Activated CD4-positive, alpha-beta memory T cell treated with anti-CD3 and anti-CD28 coated beads for 36 hours (primary cell): ENCODE data around the gene TFAP2C. TPM values are rescaled to one million over a fixed set of nuclear protein-coding genes. Genes with fewer than 3 reads are reported as not detected.

Source experiments
- CTCF ChIA-PET: fragments of 350-600 bp; sonication (Branson Sonifier 250); formaldehyde crosslinking; loops from one replicate; lab custom pipeline; 2021; ENCODE audit warnings: antibody characterized with exemption, inconsistent platforms; lab: Charles Lee
- POLR2A ChIA-PET: fragments of 350-600 bp; sonication (Branson Sonifier 250); formaldehyde crosslinking; loops from one replicate; lab custom pipeline; 2021; ENCODE audit warnings: antibody characterized with exemption; lab: Charles Lee
- DNase-seq: peaks from one replicate; pipeline ENCODE4 v3.0.0-alpha.2; 2020
- H3K27ac Mint-ChIP-seq: one replicate; pipeline ENCODE4 v1.8.0; 2021; ENCODE audit warnings: mixed read lengths
- H3K27me3 Mint-ChIP-seq: one replicate; pipeline ENCODE4 v1.8.0; 2021; ENCODE audit warnings: mixed read lengths
- H3K36me3 Mint-ChIP-seq: one replicate; pipeline ENCODE4 v1.8.0; 2021; ENCODE audit warnings: mixed read lengths
- H3K4me1 Mint-ChIP-seq: one replicate; pipeline ENCODE4 v1.8.0; 2021; ENCODE audit warnings: low read depth, mixed read lengths
- H3K4me3 Mint-ChIP-seq: one replicate; pipeline ENCODE4 v1.8.0; 2021; ENCODE audit warnings: mild to moderate bottlenecking, mixed read lengths
- H3K9me3 Mint-ChIP-seq: one replicate; pipeline ENCODE4 v1.8.0; 2021; ENCODE audit warnings: mixed read lengths
- intact Hi-C: fragments of 100-400 bp; cut with micrococcal nuclease; formaldehyde crosslinking; loops from one replicate; pipeline ENCODE4 v1.15.1; 2023
- total RNA-seq, 2 experiments: library from RNA; stranded (reverse); gene quantifications; one replicate each; pipeline ENCODE4 v1.2.3, GENCODE V29; 2021

Gene TFAP2C
- total RNA-seq, 2 experiments from 2014 or later: not detected

- H3K27ac Mint-ChIP-seq: no peak overlapping the region
- no peaks in the 10 kb centered on the region for H3K36me3 Mint-ChIP-seq
- H3K9me3 Mint-ChIP-seq: no peaks in the 10 kb centered on the region
- no peak overlapping the region for H3K4me3 Mint-ChIP-seq
- H3K27me3 Mint-ChIP-seq: peaks cover 1% of the 10 kb centered on the region
- DNase-seq: no peak
- intact Hi-C loops: no loop called here
- H3K4me1 Mint-ChIP-seq: no peaks in the 10 kb centered on the region
- POLR2A ChIA-PET: no interaction called here
- CTCF ChIA-PET: interaction anchor here (1.4 kb wide), 1 partner anchor 51 kb away, joined by 3 read pairs; no protein-coding TSS in a partner anchor
These were observed 27.9 kb upstream of the TFAP2C start for GRCh38 chr20:56601166-56601565.

- Mint-ChIP-seq H3K9me3 (no peaks in the 10 kb centered on the region), H3K27me3 (peaks cover 1% of the 10 kb centered on the region), H3K27ac (no peak overlapping the region), H3K4me3 (no peak overlapping the region), H3K4me1 (no peaks in the 10 kb centered on the region), H3K36me3 (no peaks in the 10 kb centered on the region)
- POLR2A ChIA-PET: no interaction called here
- CTCF ChIA-PET: no interaction called here
- intact Hi-C loops: no loop called here
- DNase-seq: no peak
These were observed 24.4 kb upstream of the TFAP2C start for GRCh38 chr20:56604673-56605072.

- ChIA-PET CTCF (no interaction called here), POLR2A (no interaction called here)
- Mint-ChIP-seq H3K9me3 (no peaks in the 10 kb centered on the region), H3K4me1 (no peaks in the 10 kb centered on the region), H3K36me3 (no peaks in the 10 kb centered on the region), H3K27me3 (peaks cover 1% of the 10 kb centered on the region), H3K4me3 (no peak overlapping the region), H3K27ac (no peak overlapping the region)
- intact Hi-C loops: no loop called here
- DNase-seq: no peak
These were observed 23.7 kb upstream of the TFAP2C start for GRCh38 chr20:56605261-56605996.

GRCh38 chr20:56606174-56606945, 22.7 kb upstream of the TFAP2C start:
- Mint-ChIP-seq H3K27me3 (peaks cover 1% of the 10 kb centered on the region), H3K4me1 (no peaks in the 10 kb centered on the region), H3K4me3 (no peak overlapping the region), H3K36me3 (no peaks in the 10 kb centered on the region), H3K9me3 (no peaks in the 10 kb centered on the region), H3K27ac (no peak overlapping the region)
- ChIA-PET CTCF (no interaction called here), POLR2A (no interaction called here)
- intact Hi-C loops: no loop called here
- DNase-seq: no peak

- Mint-ChIP-seq H3K4me1 (no peaks in the 10 kb centered on the region), H3K36me3 (no peaks in the 10 kb centered on the region), H3K9me3 (no peaks in the 10 kb centered on the region), H3K4me3 (no peak overlapping the region), H3K27me3 (peaks cover 1% of the 10 kb centered on the region), H3K27ac (no peak overlapping the region)
- no peak for DNase-seq
- intact Hi-C loops: no loop called here
- POLR2A ChIA-PET: no interaction called here
- CTCF ChIA-PET: no interaction called here
These were observed 21.9 kb upstream of the TFAP2C start for GRCh38 chr20:56607061-56607704.

GRCh38 chr20:56608376-56608775, 20.7 kb upstream of the TFAP2C start:
- Mint-ChIP-seq H3K27me3 (no peaks in the 10 kb centered on the region), H3K9me3 (no peaks in the 10 kb centered on the region), H3K36me3 (no peaks in the 10 kb centered on the region), H3K4me1 (no peaks in the 10 kb centered on the region), H3K4me3 (no peak overlapping the region), H3K27ac (no peak overlapping the region)
- intact Hi-C loops: no loop called here
- CTCF ChIA-PET: no interaction called here
- no peak for DNase-seq
- POLR2A ChIA-PET: no interaction called here

GRCh38 chr20:56609321-56609720, 19.8 kb upstream of the TFAP2C start:
- no peak for DNase-seq
- no peaks in the 10 kb centered on the region for H3K4me1 Mint-ChIP-seq
- no peaks in the 10 kb centered on the region for H3K9me3 Mint-ChIP-seq
- no peaks in the 10 kb centered on the region for H3K36me3 Mint-ChIP-seq
- ChIA-PET POLR2A (no interaction called here), CTCF (no interaction called here)
- H3K27ac Mint-ChIP-seq: no peak overlapping the region
- H3K4me3 Mint-ChIP-seq: no peak overlapping the region
- intact Hi-C loops: no loop called here
- no peaks in the 10 kb centered on the region for H3K27me3 Mint-ChIP-seq

- Mint-ChIP-seq H3K9me3 (no peaks in the 10 kb centered on the region), H3K27me3 (no peaks in the 10 kb centered on the region), H3K36me3 (no peaks in the 10 kb centered on the region), H3K4me1 (no peaks in the 10 kb centered on the region), H3K27ac (no peak overlapping the region), H3K4me3 (no peak overlapping the region)
- intact Hi-C loops: no loop called here
- CTCF ChIA-PET: no interaction called here
- POLR2A ChIA-PET: no interaction called here
- no peak for DNase-seq
These were observed 19.0 kb upstream of the TFAP2C start for GRCh38 chr20:56610098-56610497.

GRCh38 chr20:56614196-56614595, 14.9 kb upstream of the TFAP2C start:
- H3K4me3 Mint-ChIP-seq: no peak overlapping the region
- intact Hi-C loops: no loop called here
- no peaks in the 10 kb centered on the region for H3K36me3 Mint-ChIP-seq
- H3K27ac Mint-ChIP-seq: no peak overlapping the region
- POLR2A ChIA-PET: no interaction called here
- H3K27me3 Mint-ChIP-seq: no peaks in the 10 kb centered on the region
- CTCF ChIA-PET: no interaction called here
- no peak for DNase-seq
- H3K4me1 Mint-ChIP-seq: no peaks in the 10 kb centered on the region
- no peaks in the 10 kb centered on the region for H3K9me3 Mint-ChIP-seq

GRCh38 chr20:56616716-56617115, 12.4 kb upstream of the TFAP2C start:
- intact Hi-C loops: no loop called here
- CTCF ChIA-PET: interaction anchor here (0.5 to 0.6 kb wide), 2 partner anchors 123 to 1629 kb away, joined by 3 read pairs; no protein-coding TSS in a partner anchor

GRCh38 chr20:56617489-56617888, 11.6 kb upstream of the TFAP2C start:
- intact Hi-C loops: no loop called here
- H3K27ac Mint-ChIP-seq: no peak overlapping the region
- H3K36me3 Mint-ChIP-seq: no peaks in the 10 kb centered on the region
- H3K4me3 Mint-ChIP-seq: no peak overlapping the region
- POLR2A ChIA-PET: no interaction called here
- no peaks in the 10 kb centered on the region for H3K9me3 Mint-ChIP-seq
- H3K4me1 Mint-ChIP-seq: no peaks in the 10 kb centered on the region
- H3K27me3 Mint-ChIP-seq: peaks cover 3% of the 10 kb centered on the region
- DNase-seq: no peak
- CTCF ChIA-PET: no interaction called here

More at GRCh38 chr20:56616716-56617115, 12.4 kb upstream of the TFAP2C start:
- POLR2A ChIA-PET: no interaction called here
- Mint-ChIP-seq H3K4me1 (no peaks in the 10 kb centered on the region), H3K36me3 (no peaks in the 10 kb centered on the region), H3K27ac (no peak overlapping the region), H3K27me3 (peaks cover under 1% of the 10 kb centered on the region), H3K9me3 (no peaks in the 10 kb centered on the region), H3K4me3 (no peak overlapping the region)
- DNase-seq: no peak

- Mint-ChIP-seq H3K27me3 (peaks cover 25% of the 10 kb centered on the region), H3K27ac (no peak overlapping the region), H3K4me1 (no peaks in the 10 kb centered on the region), H3K9me3 (no peaks in the 10 kb centered on the region), H3K36me3 (no peaks in the 10 kb centered on the region), H3K4me3 (no peak overlapping the region)
- intact Hi-C loops: no loop called here
- POLR2A ChIA-PET: no interaction called here
- DNase-seq: no peak
- CTCF ChIA-PET: no interaction called here
These were observed 7.4 kb upstream of the TFAP2C start for GRCh38 chr20:56621730-56622129.
